ENCODE results near the gene PCDHGA5.
A peak's percentile ranks its signal among the peaks of the same experiment; 100 is the strongest.
"Not testable (repeated sequence)": the region's sequence is repeated elsewhere in the genome, so short reads cannot be mapped to it uniquely, and the experiment has no call there.

DNA sequence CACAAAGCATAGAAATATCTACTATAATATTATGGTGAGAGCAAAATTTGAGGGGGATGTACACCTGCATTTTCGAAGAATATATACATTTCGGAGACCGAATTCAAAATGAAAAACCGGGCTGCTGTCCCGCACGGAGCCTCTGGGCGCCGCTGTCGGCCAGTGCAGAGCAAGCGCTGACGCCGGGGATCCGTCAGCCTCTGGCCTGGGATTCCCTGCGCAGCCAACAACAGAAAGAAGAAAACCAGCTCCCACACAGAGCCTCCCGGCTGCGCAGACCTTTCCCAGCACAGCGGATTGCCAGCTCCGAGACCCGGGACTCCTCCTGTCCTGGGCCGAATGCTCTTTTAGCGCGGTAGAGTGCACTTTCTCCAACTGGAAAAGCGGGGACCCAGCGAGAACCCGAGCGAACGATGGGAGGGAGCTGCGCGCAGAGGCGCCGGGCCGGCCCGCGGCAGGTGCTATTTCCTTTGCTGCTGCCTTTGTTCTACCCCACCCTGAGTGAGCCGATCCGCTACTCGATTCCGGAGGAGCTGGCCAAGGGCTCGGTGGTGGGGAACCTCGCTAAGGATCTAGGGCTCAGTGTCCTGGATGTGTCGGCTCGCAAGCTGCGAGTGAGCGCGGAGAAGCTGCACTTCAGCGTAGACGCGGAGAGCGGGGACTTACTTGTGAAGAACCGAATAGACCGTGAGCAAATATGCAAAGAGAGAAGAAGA, 44.0 kb downstream of the PCDHGA5 start, which contains the start of gene PCDHGB6:
- not testable (repeated sequence) for TF ChIP-seq POLR2AphosphoS5 (IDR thresholded peaks at IDR 0.05)
- TF ChIP-seq, protein P1, sequence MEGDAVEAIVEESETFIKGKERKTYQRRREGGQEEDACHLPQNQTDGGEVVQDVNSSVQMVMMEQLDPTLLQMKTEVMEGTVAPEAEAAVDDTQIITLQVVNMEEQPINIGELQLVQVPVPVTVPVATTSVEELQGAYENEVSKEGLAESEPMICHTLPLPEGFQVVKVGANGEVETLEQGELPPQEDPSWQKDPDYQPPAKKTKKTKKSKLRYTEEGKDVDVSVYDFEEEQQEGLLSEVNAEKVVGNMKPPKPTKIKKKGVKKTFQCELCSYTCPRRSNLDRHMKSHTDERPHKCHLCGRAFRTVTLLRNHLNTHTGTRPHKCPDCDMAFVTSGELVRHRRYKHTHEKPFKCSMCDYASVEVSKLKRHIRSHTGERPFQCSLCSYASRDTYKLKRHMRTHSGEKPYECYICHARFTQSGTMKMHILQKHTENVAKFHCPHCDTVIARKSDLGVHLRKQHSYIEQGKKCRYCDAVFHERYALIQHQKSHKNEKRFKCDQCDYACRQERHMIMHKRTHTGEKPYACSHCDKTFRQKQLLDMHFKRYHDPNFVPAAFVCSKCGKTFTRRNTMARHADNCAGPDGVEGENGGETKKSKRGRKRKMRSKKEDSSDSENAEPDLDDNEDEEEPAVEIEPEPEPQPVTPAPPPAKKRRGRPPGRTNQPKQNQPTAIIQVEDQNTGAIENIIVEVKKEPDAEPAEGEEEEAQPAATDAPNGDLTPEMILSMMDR (IDR thresholded peaks at IDR 0.05), result peak; percentile 32 to 42 (median 39)

Measured in transverse colon (tissue), 4 donors.